ENCODE measurements around the gene PRSS22. TPM values are rescaled to one million over a fixed set of nuclear protein-coding genes. Genes with fewer than 3 reads are reported as not detected.

The PRSS22 gene
- total RNA-seq, 4 donors from 2014 or later: 1.2 to 7.7 (median 4.6) TPM

GRCh38 chr16:2814551-2815298 is 43.2 kb downstream of the PRSS22 start:
- DNase-seq: no peak
- 72 to 84% methylated on average over 10 to 12 of the region's 20 CpGs for WGBS, 2 donors
- no peak for TF ChIP-seq POLR2A (IDR thresholded peaks at IDR 0.05)
- no peak for TF ChIP-seq CTCF (IDR thresholded peaks at IDR 0.05)
- H3K4me3 ChIP-seq (replicated peaks in 1 of 3): no peak overlapping the region
- no peaks in the 10 kb centered on the region for H3K27me3 ChIP-seq
- no peaks in the 10 kb centered on the region for H3K36me3 ChIP-seq
- H3K27ac ChIP-seq: no peak overlapping the region
- no peaks in the 10 kb centered on the region for H3K9me3 ChIP-seq
- intact Hi-C loops (cut with DNase I): no loop called here
- no peaks in the 10 kb centered on the region for H3K4me1 ChIP-seq

GRCh38 chr16:2813771-2814221 is 44.2 kb downstream of the PRSS22 start:
- H3K27me3 ChIP-seq: no peaks in the 10 kb centered on the region
- H3K4me3 ChIP-seq (replicated peaks in 1 of 3): no peak overlapping the region
- H3K36me3 ChIP-seq: no peaks in the 10 kb centered on the region
- no peak overlapping the region for H3K27ac ChIP-seq
- H3K9me3 ChIP-seq: no peaks in the 10 kb centered on the region
- TF ChIP-seq CTCF (IDR thresholded peaks at IDR 0.05) (no peak), POLR2A (IDR thresholded peaks at IDR 0.05) (no peak)
- intact Hi-C loops (cut with DNase I): no loop called here
- no peaks in the 10 kb centered on the region for H3K4me1 ChIP-seq
- DNase-seq: no peak
- WGBS, 2 donors: 60 to 67% methylated on average over 7 of the region's 7 CpGs

GRCh38 chr16:2811703-2812471 is 46.1 kb downstream of the PRSS22 start:
- Histone ChIP-seq H3K27me3 (no peaks in the 10 kb centered on the region), H3K9me3 (no peaks in the 10 kb centered on the region), H3K4me3 (replicated peaks in 1 of 3) (no peak overlapping the region), H3K27ac (no peak overlapping the region), H3K36me3 (no peaks in the 10 kb centered on the region), H3K4me1 (no peaks in the 10 kb centered on the region)
- 56 to 72% methylated on average over 11 to 14 of the region's 15 CpGs for WGBS, 2 donors
- DNase-seq: no peak
- intact Hi-C loops (cut with DNase I): no loop called here
- TF ChIP-seq CTCF (IDR thresholded peaks at IDR 0.05): no peak
- no peak for TF ChIP-seq POLR2A (IDR thresholded peaks at IDR 0.05)

GRCh38 chr16:2810651-2811050 is 47.3 kb downstream of the PRSS22 start:
- WGBS, 2 donors: 85 to 87% methylated on average over 6 of the region's 6 CpGs
- Histone ChIP-seq H3K4me1 (no peaks in the 10 kb centered on the region), H3K27ac (no peak overlapping the region), H3K27me3 (no peaks in the 10 kb centered on the region), H3K9me3 (no peaks in the 10 kb centered on the region), H3K4me3 (replicated peaks in 1 of 3) (no peak overlapping the region), H3K36me3 (no peaks in the 10 kb centered on the region)
- TF ChIP-seq POLR2A (IDR thresholded peaks at IDR 0.05): no peak
- no peak for TF ChIP-seq CTCF (IDR thresholded peaks at IDR 0.05)
- DNase-seq: no peak
- intact Hi-C loops (cut with DNase I): no loop called here

Data from thyroid gland (tissue), 4 donors.